Measurements from ENCODE around the gene POLA2. TPM values are rescaled to one million over a fixed set of nuclear protein-coding genes. Genes with fewer than 3 reads are reported as not detected.
A peak's percentile ranks its signal among the peaks of the same experiment; 100 is the strongest.
"Not testable (repeated sequence)": the region's sequence is repeated elsewhere in the genome, so short reads cannot be mapped to it uniquely, and the experiment has no call there.

Gene POLA2
- total and polyA plus RNA-seq, 2 donors (not counting 1 experiment from before 2014, with no cell fraction given) = 2.8 to 9.8 TPM

DNA sequence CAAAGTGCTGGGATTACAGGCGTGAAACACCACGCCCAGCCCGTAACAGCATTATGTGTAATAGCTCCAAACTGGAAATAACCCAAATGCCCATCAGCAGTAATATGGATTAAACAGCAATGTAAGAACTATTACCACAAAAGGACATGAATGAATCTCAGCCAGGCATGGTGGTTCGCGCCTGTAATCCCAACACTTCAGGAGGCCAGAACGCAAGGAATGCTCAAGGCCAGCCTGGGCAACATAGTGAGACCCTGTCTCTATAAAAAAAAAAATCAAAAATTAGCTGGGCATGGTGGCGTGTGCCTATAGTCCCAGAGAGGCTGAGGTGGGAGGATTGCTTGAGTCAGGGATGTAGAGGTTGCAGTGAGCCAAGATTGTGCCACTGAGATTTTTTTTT, 68.8 kb downstream of the POLA2 start:
- no peaks in the 10 kb centered on the region for H3K9me3 ChIP-seq (ENCODE audit: control insufficient read depth, insufficient read depth, low read depth, low read length)
- no peaks in the 10 kb centered on the region for H3K36me3 ChIP-seq (ENCODE audit: control insufficient read depth, insufficient read depth, low read length)
- H2AFZ ChIP-seq (ENCODE audit: low read length) = no peak overlapping the region
- DNase-seq (ENCODE audit: low read depth in 2 of 2) = no peak
- no peak overlapping the region for H3K4me3 ChIP-seq (replicated peaks in 1 of 4; ENCODE audit: control extremely low read depth in 1 of 4, insufficient read depth in 1 of 4, low read depth in 3 of 4, low read length in 4 of 4)
- no peak overlapping the region for H3K4me2 ChIP-seq (ENCODE audit: extremely low read depth, insufficient read depth, low read length)
- TF ChIP-seq EZH2 (IDR thresholded peaks at IDR 0.05; ENCODE audit: low read length, missing control alignments) = no peak
- TF ChIP-seq, protein P1, sequence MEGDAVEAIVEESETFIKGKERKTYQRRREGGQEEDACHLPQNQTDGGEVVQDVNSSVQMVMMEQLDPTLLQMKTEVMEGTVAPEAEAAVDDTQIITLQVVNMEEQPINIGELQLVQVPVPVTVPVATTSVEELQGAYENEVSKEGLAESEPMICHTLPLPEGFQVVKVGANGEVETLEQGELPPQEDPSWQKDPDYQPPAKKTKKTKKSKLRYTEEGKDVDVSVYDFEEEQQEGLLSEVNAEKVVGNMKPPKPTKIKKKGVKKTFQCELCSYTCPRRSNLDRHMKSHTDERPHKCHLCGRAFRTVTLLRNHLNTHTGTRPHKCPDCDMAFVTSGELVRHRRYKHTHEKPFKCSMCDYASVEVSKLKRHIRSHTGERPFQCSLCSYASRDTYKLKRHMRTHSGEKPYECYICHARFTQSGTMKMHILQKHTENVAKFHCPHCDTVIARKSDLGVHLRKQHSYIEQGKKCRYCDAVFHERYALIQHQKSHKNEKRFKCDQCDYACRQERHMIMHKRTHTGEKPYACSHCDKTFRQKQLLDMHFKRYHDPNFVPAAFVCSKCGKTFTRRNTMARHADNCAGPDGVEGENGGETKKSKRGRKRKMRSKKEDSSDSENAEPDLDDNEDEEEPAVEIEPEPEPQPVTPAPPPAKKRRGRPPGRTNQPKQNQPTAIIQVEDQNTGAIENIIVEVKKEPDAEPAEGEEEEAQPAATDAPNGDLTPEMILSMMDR (conservative IDR thresholded peaks at IDR 0.05 in 1 of 2, IDR thresholded peaks at IDR 0.05 in 1 of 2; ENCODE audit: low read depth in 1 of 2, low read length in 2 of 2) = no peak
- H3K79me2 ChIP-seq (ENCODE audit: control insufficient read depth, insufficient read depth, low read length) = peaks cover 18% of the 10 kb centered on the region
- no peaks in the 10 kb centered on the region for H3K4me1 ChIP-seq (ENCODE audit: control insufficient read depth, extremely low read depth, insufficient read depth, low read length)
- no peak overlapping the region for H3K9ac ChIP-seq (ENCODE audit: insufficient read depth, low read length)
- H3K27me3 ChIP-seq (ENCODE audit: control insufficient read depth, insufficient read depth, low read length) = no peaks in the 10 kb centered on the region
- H4K20me1 ChIP-seq (ENCODE audit: control insufficient read depth, extremely low read depth, insufficient read depth, low read length) = no peaks in the 10 kb centered on the region
- H3K27ac ChIP-seq (ENCODE audit: insufficient read depth, low read length) = no peak overlapping the region

DNA sequence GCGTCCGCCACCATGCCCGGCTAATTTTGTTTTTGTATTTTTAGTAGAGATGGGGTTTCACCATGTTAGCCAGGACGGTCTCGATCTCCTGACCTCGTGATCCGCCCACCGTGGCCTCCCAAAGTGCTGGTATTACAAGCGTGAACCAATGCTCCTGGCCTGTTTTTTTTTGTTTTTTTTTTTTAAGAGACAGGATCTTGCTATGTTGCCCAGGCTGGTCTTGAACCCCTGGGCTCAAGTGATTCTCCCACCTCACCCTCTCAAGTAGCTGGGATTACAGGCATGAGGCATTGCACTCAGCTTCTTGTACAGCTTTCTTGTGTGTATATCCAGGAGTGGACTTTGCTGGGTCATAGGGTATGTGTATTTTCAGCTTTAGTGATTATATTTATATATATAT, 70.8 kb downstream of the POLA2 start:
- H3K79me2 ChIP-seq (ENCODE audit: control insufficient read depth, insufficient read depth, low read length) = peaks cover 35% of the 10 kb centered on the region
- H2AFZ ChIP-seq (ENCODE audit: low read length); H3K4me2 ChIP-seq (ENCODE audit: extremely low read depth, insufficient read depth, low read length); DNase-seq (ENCODE audit: low read depth in 2 of 2); H3K27me3 ChIP-seq (ENCODE audit: control insufficient read depth, insufficient read depth, low read length); H3K4me3 ChIP-seq (replicated peaks in 1 of 4; ENCODE audit: control extremely low read depth in 1 of 4, insufficient read depth in 1 of 4, low read depth in 3 of 4, low read length in 4 of 4); H3K4me1 ChIP-seq (ENCODE audit: control insufficient read depth, extremely low read depth, insufficient read depth, low read length); H3K9me3 ChIP-seq (ENCODE audit: control insufficient read depth, insufficient read depth, low read depth, low read length); H3K9ac ChIP-seq (ENCODE audit: insufficient read depth, low read length); H4K20me1 ChIP-seq (ENCODE audit: control insufficient read depth, extremely low read depth, insufficient read depth, low read length); H3K36me3 ChIP-seq (ENCODE audit: control insufficient read depth, insufficient read depth, low read length); H3K27ac ChIP-seq (ENCODE audit: insufficient read depth, low read length): not testable (repeated sequence)

DNA sequence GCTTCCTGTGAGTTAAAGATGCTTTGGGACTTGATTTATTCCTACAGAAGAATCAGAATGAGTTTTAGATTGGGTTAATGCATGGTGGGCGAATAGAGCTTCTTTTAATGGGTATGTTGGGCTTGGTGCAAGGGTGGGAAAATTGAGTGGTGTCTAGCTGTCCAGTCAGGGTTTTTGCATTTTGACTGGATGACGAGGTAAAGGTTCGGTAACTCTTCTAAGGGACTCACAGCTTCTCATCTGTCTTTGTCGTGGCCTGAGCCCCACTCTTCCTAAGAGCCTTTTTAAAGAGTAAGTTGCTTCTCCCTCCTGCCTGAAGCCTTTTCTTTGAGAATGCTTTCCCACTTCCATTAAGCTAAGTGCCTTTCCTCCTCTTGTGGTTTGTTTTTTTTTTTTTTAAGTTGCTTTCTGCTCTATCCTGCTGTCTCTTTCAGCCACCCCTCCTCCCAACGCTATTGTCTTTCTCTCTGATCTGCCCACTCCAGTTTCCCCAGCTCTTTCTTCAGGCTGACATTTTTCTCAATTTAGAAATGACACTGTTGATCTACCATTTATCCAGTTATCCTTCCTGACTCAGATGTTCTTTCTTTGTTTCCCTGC, 73.0 kb downstream of the POLA2 start:
- TF ChIP-seq, protein P1 (conservative IDR thresholded peaks at IDR 0.05 in 1 of 2, IDR thresholded peaks at IDR 0.05 in 1 of 2; ENCODE audit: low read depth in 1 of 2, low read length in 2 of 2) = no peak
- no peak for TF ChIP-seq EZH2 (IDR thresholded peaks at IDR 0.05; ENCODE audit: low read length, missing control alignments)
- H3K4me2 ChIP-seq (ENCODE audit: extremely low read depth, insufficient read depth, low read length) = peak overlapping the region; percentile 99
- H3K4me1 ChIP-seq (ENCODE audit: control insufficient read depth, extremely low read depth, insufficient read depth, low read length) = no peaks in the 10 kb centered on the region
- H3K79me2 ChIP-seq (ENCODE audit: control insufficient read depth, insufficient read depth, low read length) = peaks cover 53% of the 10 kb centered on the region
- H4K20me1 ChIP-seq (ENCODE audit: control insufficient read depth, extremely low read depth, insufficient read depth, low read length) = peaks cover 1% of the 10 kb centered on the region
- peak overlapping the region; percentile 91 for H3K27ac ChIP-seq (ENCODE audit: insufficient read depth, low read length)
- no peaks in the 10 kb centered on the region for H3K27me3 ChIP-seq (ENCODE audit: control insufficient read depth, insufficient read depth, low read length)
- H3K9me3 ChIP-seq (ENCODE audit: control insufficient read depth, insufficient read depth, low read depth, low read length) = no peaks in the 10 kb centered on the region
- peak overlapping the region; percentile 86 for H3K9ac ChIP-seq (ENCODE audit: insufficient read depth, low read length)
- no peaks in the 10 kb centered on the region for H3K36me3 ChIP-seq (ENCODE audit: control insufficient read depth, insufficient read depth, low read length)
- peak overlapping the region; percentile 74 to 96 (median 92) for H3K4me3 ChIP-seq (replicated peaks in 1 of 4; ENCODE audit: control extremely low read depth in 1 of 4, insufficient read depth in 1 of 4, low read depth in 3 of 4, low read length in 4 of 4)
- DNase-seq (ENCODE audit: low read depth in 2 of 2) = peak in 1 of 2 donors; percentile 18
- H2AFZ ChIP-seq (ENCODE audit: low read length) = no peak overlapping the region
